H1 (cell line): ENCODE data around the gene SRGAP2C. TPM values are rescaled to one million over a fixed set of nuclear protein-coding genes. Genes with fewer than 3 reads are reported as not detected.
"Not testable (repeated sequence)": the region's sequence is repeated elsewhere in the genome, so short reads cannot be mapped to it uniquely, and the experiment has no call there.

Experiments
- CTCF ChIA-PET: fragments of 300-600 bp; sonication (Branson Sonifier 250); formaldehyde crosslinking; loops from one replicate; lab custom pipeline; 2021; ENCODE audit not compliant: partially characterized antibody; lab: Charles Lee
- POLR2A ChIA-PET: fragments of 300-600 bp; sonication (Branson Sonifier 250); formaldehyde crosslinking; loops from one replicate; lab custom pipeline; 2021; ENCODE audit warnings: inconsistent platforms; ENCODE audit not compliant: partially characterized antibody; lab: Charles Lee
- DNase-seq, 2 experiments: peaks; one replicate each; pipeline versions ENCODE4 v3.0.0 to v3.0.0-alpha.2; 2010 to 2022; ENCODE audit warnings: low spot score in 2 of 2, low read depth in 1 of 2, mixed read lengths in 1 of 2
- FAIRE-seq: peaks from 2 replicates; lab custom pipeline; 2011; peaks lifted over from hg19 to GRCh38; lab: Jason Lieb, UNC
- H2AFZ ChIP-seq: 2 replicates; pipeline ENCODE4 v1.8.1; 2012; ENCODE audit warnings: low read length, inconsistent platforms
- H2AK5ac ChIP-seq: 2 replicates; pipeline ENCODE4 v1.6.1; 2013; ENCODE audit warnings: low read depth, low read length
- H2BK120ac ChIP-seq: replicated peaks from 2 replicates; pipeline ENCODE3; 2013; ENCODE audit warnings: low read depth, low read length, inconsistent platforms
- H2BK12ac ChIP-seq: 2 replicates; pipeline ENCODE4 v1.6.1; 2013; ENCODE audit warnings: low read depth, low read length
- H2BK15ac ChIP-seq: 2 replicates; pipeline ENCODE4 v1.6.1; 2013; ENCODE audit warnings: low read length
- H2BK20ac ChIP-seq: 2 replicates; pipeline ENCODE4 v1.6.1; 2013; ENCODE audit warnings: low read length
- H2BK5ac ChIP-seq: 2 replicates; pipeline ENCODE4 v1.6.1; 2013; ENCODE audit warnings: low read depth, low read length
- H3K14ac ChIP-seq: 2 replicates; pipeline ENCODE4 v1.6.1; 2013; ENCODE audit warnings: inconsistent platforms; ENCODE audit not compliant: insufficient read length
- H3K18ac ChIP-seq: 2 replicates; pipeline ENCODE4 v1.6.1; 2013; ENCODE audit warnings: low read length; ENCODE audit errors: extremely low read depth
- H3K23ac ChIP-seq: 2 replicates; pipeline ENCODE4 v1.6.1; 2013; ENCODE audit warnings: inconsistent platforms; ENCODE audit not compliant: insufficient read length
- H3K23me2 ChIP-seq: 2 replicates; pipeline ENCODE4 v1.6.1; 2013; ENCODE audit warnings: low read depth, low read length
- H3K27ac ChIP-seq: 2 replicates; pipeline ENCODE4 v1.6.1; 2011; ENCODE audit warnings: low read depth, low read length, inconsistent platforms
- H3K27me3 ChIP-seq, 4 experiments: replicated peaks in 1 of 4; 1 replicate in 1 of 4; 2 replicates in 3 of 4; pipeline versions ENCODE4 v1.6.1 to v1.8.1; 2011 to 2013; ENCODE audit warnings: low read length in 3 of 4, mild to moderate bottlenecking in 3 of 4, inconsistent platforms in 2 of 4, mixed read lengths in 2 of 4, moderate library complexity in 1 of 4; ENCODE audit not compliant: control insufficient read depth in 3 of 4, insufficient read depth in 3 of 4; ENCODE audit errors: extremely low read depth in 1 of 4
- H3K36me3 ChIP-seq, 4 experiments: 2 replicates each; pipeline versions ENCODE4 v1.6.1 to v1.8.1; 2011 to 2013; ENCODE audit warnings: mild to moderate bottlenecking in 4 of 4, low read length in 3 of 4, moderate library complexity in 2 of 4, control low read depth in 1 of 4, inconsistent platforms in 1 of 4; ENCODE audit not compliant: insufficient read depth in 4 of 4, control insufficient read depth in 2 of 4
- H3K4ac ChIP-seq: replicated peaks from 2 replicates; pipeline ENCODE3; 2013; ENCODE audit warnings: low read length, low read depth, mixed read lengths, inconsistent platforms; ENCODE audit not compliant: insufficient read length
- H3K4me1 ChIP-seq, 4 experiments: replicated peaks in 1 of 4; 1 replicate in 1 of 4; 2 replicates in 3 of 4; pipeline versions ENCODE4 v1.6.1 to v1.8.1; 2011 to 2013; ENCODE audit warnings: low read length in 3 of 4, inconsistent platforms in 2 of 4, mixed read lengths in 1 of 4; ENCODE audit not compliant: insufficient read depth in 4 of 4, control insufficient read depth in 3 of 4
- H3K4me2 ChIP-seq, 2 experiments: 2 replicates each; pipeline versions ENCODE4 v1.6.1 to v1.8.1; 2011 to 2013; ENCODE audit warnings: low read depth in 2 of 2, low read length in 2 of 2, control low read depth in 1 of 2, inconsistent platforms in 1 of 2, mild to moderate bottlenecking in 1 of 2; ENCODE audit not compliant: insufficient read depth in 1 of 2
- H3K4me3 ChIP-seq, 4 experiments: fragments of 200-600, 300-600 bp in 1 of 4; sonication (generic), shearing (Covaris generic), sonication (Bioruptor Twin) in 1 of 4; 2 replicates each; pipeline versions ENCODE4 v1.5.1 to v1.8.1; 2011 to 2016; ENCODE audit warnings: low read length in 4 of 4, low read depth in 3 of 4, control low read depth in 2 of 4, inconsistent platforms in 2 of 4, mild to moderate bottlenecking in 2 of 4, mixed read lengths in 1 of 4, moderate library complexity in 1 of 4; ENCODE audit not compliant: insufficient read depth in 2 of 4; ENCODE audit errors: extremely low read depth in 1 of 4
- H3K56ac ChIP-seq: replicated peaks from 2 replicates; pipeline ENCODE3; 2013; ENCODE audit warnings: low read depth, mild to moderate bottlenecking, mixed read lengths, low read length, inconsistent platforms; ENCODE audit not compliant: insufficient read length
- H3K79me1 ChIP-seq: 2 replicates; pipeline ENCODE4 v1.6.1; 2013; ENCODE audit warnings: low read depth, low read length, control low read depth
- H3K79me2 ChIP-seq, 2 experiments: 2 replicates each; pipeline versions ENCODE4 v1.6.1 to v1.8.1; 2012 to 2013; ENCODE audit warnings: low read length in 2 of 2, mild to moderate bottlenecking in 2 of 2, inconsistent platforms in 1 of 2; ENCODE audit not compliant: insufficient read depth in 2 of 2, control insufficient read depth in 1 of 2
- H3K9ac ChIP-seq, 4 experiments: replicated peaks in 1 of 4; 1 replicate in 1 of 4; 2 replicates in 3 of 4; pipeline versions ENCODE4 v1.6.1 to v1.8.1; 2011 to 2013; ENCODE audit warnings: low read depth in 3 of 4, low read length in 3 of 4, control low read depth in 2 of 4, mild to moderate bottlenecking in 2 of 4, moderate library complexity in 2 of 4, inconsistent platforms in 1 of 4; ENCODE audit errors: extremely low read depth in 1 of 4
- H3K9me3 ChIP-seq, 2 experiments: 2 replicates each; pipeline versions ENCODE4 v1.6.1 to v1.8.1; 2012 to 2013; ENCODE audit warnings: mild to moderate bottlenecking in 2 of 2, moderate library complexity in 2 of 2, control low read depth in 1 of 2, inconsistent platforms in 1 of 2, low read depth in 1 of 2, low read length in 1 of 2, mixed read lengths in 1 of 2; ENCODE audit not compliant: insufficient read depth in 2 of 2
- H4K20me1 ChIP-seq, 2 experiments: replicated peaks in 1 of 2; 2 replicates each; pipeline versions ENCODE3 to v1.8.1; 2011 to 2013; ENCODE audit warnings: inconsistent platforms in 2 of 2, low read length in 2 of 2, mild to moderate bottlenecking in 1 of 2; ENCODE audit not compliant: insufficient read depth in 2 of 2, control insufficient read depth in 1 of 2
- H4K5ac ChIP-seq: 2 replicates; pipeline ENCODE4 v1.6.1; 2013; ENCODE audit warnings: low read length, low read depth, mixed read lengths, inconsistent platforms; ENCODE audit not compliant: insufficient read length
- H4K8ac ChIP-seq: 2 replicates; pipeline ENCODE4 v1.8.0; 2013; ENCODE audit warnings: mild to moderate bottlenecking, moderate library complexity, low read length, inconsistent platforms; ENCODE audit not compliant: insufficient read depth; ENCODE audit errors: extremely low read depth
- H4K91ac ChIP-seq: replicated peaks from 2 replicates; pipeline ENCODE3; 2013; ENCODE audit warnings: low read length, mixed read lengths, inconsistent platforms; ENCODE audit not compliant: insufficient read length
- WGBS, 2 experiments: shearing (Covaris generic) in 1 of 2; methylation state at CpG; one replicate each; pipeline versions ENCODE4 v1.1.6 to v1.1.7; 2013 to 2015; ENCODE audit warnings: low lambda C conversion rate in 2 of 2, mixed read lengths in 2 of 2, inconsistent platforms in 1 of 2, low coverage in 1 of 2, missing lambda C conversion rate in 1 of 2; ENCODE audit not compliant: insufficient replicate concordance in 2 of 2, insufficient coverage in 1 of 2, insufficient read length in 1 of 2; ENCODE audit errors: extremely low coverage in 1 of 2, missing lambda C conversion rate in 1 of 2; 5-methylcytosine and 5-hydroxymethylcytosine counted together
- polyA plus RNA-seq, 7 experiments: library from polyadenylated mRNA; depleted of rRNA in 3 of 7; stranded (reverse) in 5 of 7; unstranded in 2 of 7; fragments of >200 nt in 5 of 7; fragments of 200-250 nt in 2 of 7; gene quantifications; 1 replicate in 5 of 7; 2 replicates in 1 of 7; 4 replicates in 1 of 7; pipeline versions ENCODE4 v1.2.1 to v1.2.3, GENCODE V29; 2011 to 2013; ENCODE audit warnings: missing spikeins in 2 of 7, mixed read lengths in 2 of 7
- total RNA-seq: library from RNA; stranded (reverse); fragmentation: NEBNext Ultra II Directional; extraction: Animal tissue kit (Norgen Biotek cat#: 25700); gene quantifications from 2 replicates; pipeline ENCODE4 v1.2.1, GENCODE V29; 2021

Gene SRGAP2C
- total and polyA plus RNA-seq, 2 of the 8 experiments (the other 6 are each of a cell fraction or from before 2014, with no cell fraction given) = 2.5 to 25.2 TPM

- H4K20me1 ChIP-seq, H3K4me1 ChIP-seq, DNase-seq, H3K23ac ChIP-seq, H3K4me3 ChIP-seq, H4K5ac ChIP-seq, H2AFZ ChIP-seq, CTCF ChIA-PET, H3K4ac ChIP-seq, H2BK20ac ChIP-seq, H4K91ac ChIP-seq, H2BK120ac ChIP-seq, H2BK12ac ChIP-seq, H2BK15ac ChIP-seq, H3K14ac ChIP-seq, POLR2A ChIA-PET, H2AK5ac ChIP-seq, H3K18ac ChIP-seq, H3K4me2 ChIP-seq, H4K8ac ChIP-seq, H3K79me2 ChIP-seq, FAIRE-seq, H3K79me1 ChIP-seq, H3K27me3 ChIP-seq, H3K36me3 ChIP-seq, H3K23me2 ChIP-seq, H3K9ac ChIP-seq, H3K9me3 ChIP-seq, H3K56ac ChIP-seq, H3K27ac ChIP-seq, H2BK5ac ChIP-seq: not testable (repeated sequence)
- 91% methylated on average over 6 of the region's 7 CpGs; no CpG with 5 or more reads in 1 of the 2 experiments for WGBS, 2 experiments
Observed at GRCh38 chr1:121403254-121403653, 218.5 kb downstream of the SRGAP2C start.
